Thymus (tissue), 11 donors: ENCODE data around the gene CTDNEP1. TPM values are rescaled to one million over a fixed set of nuclear protein-coding genes. Genes with fewer than 3 reads are reported as not detected.

ENCODE experiments used
- DNase-seq, 9 donors: peaks; one replicate each; pipeline ENCODE4 v3.0.0-alpha.2; 2013; ENCODE audit warnings: low spot score in 9 of 9, low read depth in 6 of 9, missing footprints in 1 of 9
- H3K27ac ChIP-seq, 2 donors: one replicate each; pipeline ENCODE4 v1.5.1; 2013; ENCODE audit warnings: control low read depth in 1 of 2, low read depth in 1 of 2, low read length in 1 of 2, mild to moderate bottlenecking in 1 of 2, moderate library complexity in 1 of 2
- H3K27me3 ChIP-seq, 2 donors: one replicate each; pipeline ENCODE4 v1.5.1; 2013; ENCODE audit warnings: low read length in 1 of 2; ENCODE audit not compliant: control insufficient read depth in 2 of 2, insufficient read depth in 1 of 2
- H3K36me3 ChIP-seq, 2 donors: one replicate each; pipeline ENCODE4 v1.5.1; 2013; ENCODE audit warnings: low read length in 1 of 2, mild to moderate bottlenecking in 1 of 2, moderate library complexity in 1 of 2; ENCODE audit not compliant: control insufficient read depth in 2 of 2, insufficient read depth in 2 of 2
- H3K4me1 ChIP-seq, 2 donors: one replicate each; pipeline ENCODE4 v1.5.1; 2013; ENCODE audit warnings: low read length in 2 of 2; ENCODE audit not compliant: control insufficient read depth in 2 of 2, insufficient read depth in 2 of 2
- H3K4me3 ChIP-seq, 2 donors: one replicate each; pipeline ENCODE4 v1.5.1; 2013; ENCODE audit warnings: low read length in 2 of 2, control low read depth in 1 of 2, mild to moderate bottlenecking in 1 of 2
- H3K9me3 ChIP-seq, 2 donors: one replicate each; pipeline ENCODE4 v1.5.1; 2013; ENCODE audit warnings: low read length in 1 of 2, mild to moderate bottlenecking in 1 of 2; ENCODE audit not compliant: control insufficient read depth in 2 of 2, insufficient read depth in 1 of 2
- WGBS: extraction: QIAGEN DNeasy Blood & Tissue Kit; methylation state at CpG from one replicate; pipeline ENCODE4 v1.1.7; 2013; 5-methylcytosine and 5-hydroxymethylcytosine counted together
- polyA plus RNA-seq: library from polyadenylated mRNA; stranded (reverse); fragments of 200-250 nt; gene quantifications from one replicate; pipeline ENCODE4 v1.2.3, GENCODE V29; 2013
- total RNA-seq: library from RNA; stranded (reverse); fragments of 120-200 nt; gene quantifications from one replicate; pipeline ENCODE4 v1.2.4, GENCODE V29; 2013
- donor health status: healthy.

Gene CTDNEP1
- total and polyA plus RNA-seq, 2 donors, result 19.5 to 79.7 TPM

GRCh38 chr17:7292194-7292593 lies 40.7 kb upstream of the CTDNEP1 start:
- Histone ChIP-seq H3K27ac (no peak overlapping the region), H3K36me3 (no peaks in the 10 kb centered on the region), H3K9me3 (no peaks in the 10 kb centered on the region), H3K27me3 (peaks cover 29 to 90% of the 10 kb centered on the region in 2 donors), H3K4me1 (peaks cover 24 to 38% of the 10 kb centered on the region in 2 donors), H3K4me3 (no peak overlapping the region)
- DNase-seq, result no peak
- 95% methylated on average over 2 of the region's 2 CpGs for WGBS

- Histone ChIP-seq H3K27ac (no peak overlapping the region), H3K27me3 (peaks cover 28 to 88% of the 10 kb centered on the region in 2 donors), H3K36me3 (no peaks in the 10 kb centered on the region), H3K9me3 (no peaks in the 10 kb centered on the region), H3K4me1 (peaks cover 16 to 27% of the 10 kb centered on the region in 2 donors), H3K4me3 (no peak overlapping the region)
- no peak for DNase-seq
- 95% methylated on average over 11 of the region's 11 CpGs for WGBS
These were observed 39.2 kb upstream of the CTDNEP1 start for GRCh38 chr17:7290685-7291084.

GRCh38 chr17:7290166-7290565 lies 38.6 kb upstream of the CTDNEP1 start:
- peaks cover 14 to 23% of the 10 kb centered on the region in 2 donors for H3K4me1 ChIP-seq
- peaks cover 27 to 88% of the 10 kb centered on the region in 2 donors for H3K27me3 ChIP-seq
- no peaks in the 10 kb centered on the region for H3K36me3 ChIP-seq
- H3K9me3 ChIP-seq, result no peaks in the 10 kb centered on the region
- no peak overlapping the region for H3K27ac ChIP-seq
- DNase-seq, result no peak
- 96% methylated on average over 19 of the region's 19 CpGs for WGBS
- no peak overlapping the region for H3K4me3 ChIP-seq

- Histone ChIP-seq H3K4me1 (peaks cover 8 to 17% of the 10 kb centered on the region in 2 donors), H3K27me3 (peaks cover 27 to 89% of the 10 kb centered on the region in 2 donors), H3K27ac (no peak overlapping the region), H3K4me3 (no peak overlapping the region), H3K9me3 (no peaks in the 10 kb centered on the region), H3K36me3 (no peaks in the 10 kb centered on the region)
- 92% methylated on average over 18 of the region's 18 CpGs for WGBS
- no peak for DNase-seq
These were observed 37.9 kb upstream of the CTDNEP1 start for GRCh38 chr17:7289256-7290032.

GRCh38 chr17:7285679-7286078 lies 34.1 kb upstream of the CTDNEP1 start:
- peaks cover 19% of the 10 kb centered on the region in 2 donors for H3K4me1 ChIP-seq
- 98% methylated on average over 12 of the region's 12 CpGs for whole genome bisulfite sequencing

GRCh38 chr17:7284911-7285310 lies 33.4 kb upstream of the CTDNEP1 start:
- no peak overlapping the region for H3K4me3 ChIP-seq
- H3K9me3 ChIP-seq, result peaks cover 0 to 13% of the 10 kb centered on the region in 2 donors
- H3K36me3 ChIP-seq, result no peaks in the 10 kb centered on the region
- H3K4me1 ChIP-seq, result peaks cover 19 to 24% of the 10 kb centered on the region in 2 donors
- no peak for DNase-seq
- H3K27ac ChIP-seq, result no peak overlapping the region
- H3K27me3 ChIP-seq, result peaks cover 33 to 90% of the 10 kb centered on the region in 2 donors
- 98% methylated on average over 16 of the region's 16 CpGs for WGBS

More at GRCh38 chr17:7285679-7286078, 34.1 kb upstream of the CTDNEP1 start:
- Histone ChIP-seq H3K27ac (no peak overlapping the region), H3K27me3 (peaks cover 34 to 90% of the 10 kb centered on the region in 2 donors), H3K36me3 (no peaks in the 10 kb centered on the region), H3K9me3 (peaks cover 0 to 12% of the 10 kb centered on the region in 2 donors), H3K4me3 (no peak overlapping the region)
- no peak for DNase-seq

GRCh38 chr17:7283471-7284216 lies 32.1 kb upstream of the CTDNEP1 start:
- no peak for DNase-seq
- H3K9me3 ChIP-seq, result peaks cover 0 to 13% of the 10 kb centered on the region in 2 donors
- peaks cover 33 to 88% of the 10 kb centered on the region in 2 donors for H3K27me3 ChIP-seq
- H3K36me3 ChIP-seq, result no peaks in the 10 kb centered on the region
- WGBS, result 84% methylated on average over 18 of the region's 18 CpGs
- H3K27ac ChIP-seq, result no peak overlapping the region
- no peak overlapping the region for H3K4me3 ChIP-seq
- H3K4me1 ChIP-seq, result peaks cover 19 to 24% of the 10 kb centered on the region in 2 donors

GRCh38 chr17:7282752-7283321 lies 31.3 kb upstream of the CTDNEP1 start:
- Histone ChIP-seq H3K9me3 (peaks cover 0 to 13% of the 10 kb centered on the region in 2 donors), H3K4me3 (no peak overlapping the region), H3K27me3 (peaks cover 33 to 84% of the 10 kb centered on the region in 2 donors), H3K27ac (no peak overlapping the region), H3K4me1 (peaks cover 19 to 24% of the 10 kb centered on the region in 2 donors), H3K36me3 (no peaks in the 10 kb centered on the region)
- no peak for DNase-seq
- 71% methylated on average over 6 of the region's 6 CpGs for WGBS
